ENCODE measurements around the gene BAG5.

- TF ChIP-seq CTCF (conservative IDR thresholded peaks at IDR 0.05) (no peak), EZH2 (IDR thresholded peaks at IDR 0.05; ENCODE audit: low read depth) (no peak)
Observed at GRCh38 chr14:103508521-103509329, 53.7 kb downstream of the BAG5 start.
